Stimulated activated CD4-positive, alpha-beta T cell treated with anti-CD3 and anti-CD28 coated beads, Interleukin-1b, Interleukin-23, amount 100 ng/mL, for 4 hours (primary cell): ENCODE results near the gene C1QL4.
"Not testable (repeated sequence)": the region's sequence is repeated elsewhere in the genome, so short reads cannot be mapped to it uniquely, and the experiment has no call there.

Experiments
- DNase-seq, 2 donors: peaks; one replicate each; pipeline ENCODE4 v3.0.0-alpha.2; 2020; ENCODE audit warnings: low read depth in 2 of 2

The C1QL4 gene

DNA sequence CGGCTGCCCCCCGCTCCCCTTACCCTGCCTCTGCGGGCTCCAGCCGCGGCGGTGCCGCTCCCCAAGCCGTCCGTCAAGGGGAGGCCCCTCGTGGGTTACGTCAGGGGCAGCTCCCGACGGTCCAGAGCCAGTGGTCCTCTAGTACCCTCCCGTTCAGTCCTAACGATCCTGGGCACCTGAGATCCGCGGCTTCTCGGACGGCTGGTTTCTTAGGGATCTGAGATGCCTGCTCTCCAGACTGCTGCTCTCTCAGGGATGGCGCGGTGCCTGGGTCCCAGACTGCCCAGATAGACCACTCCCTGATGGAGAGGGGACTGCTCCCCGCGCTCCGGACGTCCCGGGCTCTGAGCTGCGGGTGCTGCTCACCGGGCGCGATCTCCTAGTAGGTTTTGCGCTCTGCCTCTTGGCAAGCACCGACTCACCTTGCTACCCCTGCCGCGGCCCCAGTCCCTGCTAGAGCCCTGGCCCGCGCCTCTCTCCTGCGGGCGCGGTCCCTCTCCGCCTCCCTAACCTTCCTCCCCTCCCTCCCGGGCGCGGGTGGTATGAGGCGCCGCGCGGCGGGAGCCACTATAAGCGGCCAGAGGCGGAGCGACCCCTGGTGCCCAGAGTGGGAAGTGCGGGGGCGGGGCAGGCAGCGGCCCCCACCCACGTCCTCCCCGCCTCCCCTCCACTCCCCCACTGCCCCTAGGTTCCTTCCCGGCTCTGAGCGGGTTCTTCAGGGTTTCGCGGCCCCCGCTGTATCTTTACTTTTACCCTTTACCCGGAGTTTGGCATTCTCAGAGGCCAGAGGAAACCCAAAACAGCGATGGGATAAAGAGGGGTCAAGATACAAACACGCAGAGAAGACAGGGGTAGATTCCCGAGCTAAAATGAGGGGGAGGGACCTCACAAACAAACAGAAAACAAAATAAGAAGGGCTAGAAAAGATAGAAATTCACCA is at the start of gene C1QL4:
Gene C1QL4, minus strand, starts transcription at position 544 of the 940 bp plus-strand sequence. CDS start 711 bp downstream, outside the sequence.
- DNase-seq, result peak; percentile 86 to 88

DNA sequence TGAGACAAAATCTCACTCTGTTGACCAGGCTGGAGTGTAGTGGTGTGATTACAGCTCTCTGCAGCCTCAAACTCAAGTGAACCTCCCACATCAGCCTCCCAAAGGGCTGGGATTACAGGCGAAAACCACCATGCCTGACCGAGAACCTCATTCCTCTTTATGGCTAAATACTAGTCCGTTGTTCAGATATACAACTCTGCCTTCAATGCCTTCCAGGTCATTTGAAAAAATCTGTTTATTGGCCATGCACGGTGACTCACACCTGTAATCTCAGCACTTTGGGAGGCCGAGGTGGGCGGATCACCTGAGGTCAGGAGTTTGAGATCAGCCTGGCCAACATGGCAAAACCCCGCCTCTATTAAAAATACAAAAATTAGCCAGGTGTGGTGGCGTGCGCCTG is 43.2 kb upstream of the C1QL4 start:
- not testable (repeated sequence) for DNase-seq

- no peak for DNase-seq
Observed at GRCh38 chr12:49377386-49377785, 40.4 kb upstream of the C1QL4 start.

DNA sequence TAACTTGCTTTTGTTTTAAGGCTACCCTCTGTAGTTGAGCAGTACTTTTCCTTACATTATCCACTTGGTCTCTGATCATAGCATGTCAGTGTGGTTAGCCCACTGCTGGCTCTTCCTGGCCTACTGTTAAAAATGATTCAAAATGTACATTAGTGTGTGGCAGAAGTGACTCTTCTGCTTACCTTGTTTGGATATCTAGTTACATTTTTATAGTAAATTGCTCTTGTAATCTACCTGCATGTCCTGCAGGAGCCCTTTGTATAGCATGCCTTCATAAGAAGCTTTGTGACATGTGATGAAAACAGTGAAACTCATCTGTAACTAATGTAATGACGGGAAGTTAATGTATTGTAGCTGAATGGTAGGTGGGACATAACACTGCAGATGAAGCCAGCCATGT is 38.4 kb upstream of the C1QL4 start:
- no peak for DNase-seq

- DNase-seq, result no peak
Observed at GRCh38 chr12:49370539-49370938, 33.6 kb upstream of the C1QL4 start.

DNA sequence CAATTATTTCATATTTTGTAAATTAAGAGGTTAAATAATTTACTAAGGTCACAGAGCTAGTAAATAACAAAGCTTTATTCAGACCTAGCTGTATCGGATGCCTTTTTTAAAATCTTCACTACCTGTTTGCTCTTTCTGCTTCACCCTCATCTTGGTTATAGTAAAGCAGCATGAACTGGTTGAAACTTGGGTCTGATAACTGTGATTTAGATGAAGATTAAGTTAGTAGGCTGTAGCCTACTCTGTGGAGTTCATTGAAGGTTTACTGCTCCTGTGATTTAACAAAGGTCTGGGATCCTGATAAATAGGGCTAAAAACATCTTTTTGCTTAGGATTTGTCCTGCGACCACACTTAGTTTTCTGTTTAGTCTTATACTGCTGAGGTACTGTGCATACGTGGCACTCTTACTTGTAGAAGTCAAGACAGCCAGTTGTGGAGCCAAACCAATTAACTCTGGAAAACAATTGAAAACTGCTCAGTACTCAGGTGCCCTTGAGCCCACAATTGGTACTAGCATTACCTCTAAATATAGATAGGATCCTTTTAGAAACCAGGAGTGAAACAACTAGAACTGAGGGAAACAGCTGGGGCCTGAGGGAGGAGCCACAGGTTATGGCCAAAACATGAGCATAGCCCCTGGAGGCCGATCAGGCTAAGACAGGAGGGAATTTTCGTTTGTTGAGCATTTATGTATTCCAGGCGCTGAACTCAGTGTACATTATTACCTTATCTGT is 32.6 kb upstream of the C1QL4 start:
- DNase-seq, result no peak

- no peak for DNase-seq
Observed at GRCh38 chr12:49368240-49368600, 31.2 kb upstream of the C1QL4 start.

DNA sequence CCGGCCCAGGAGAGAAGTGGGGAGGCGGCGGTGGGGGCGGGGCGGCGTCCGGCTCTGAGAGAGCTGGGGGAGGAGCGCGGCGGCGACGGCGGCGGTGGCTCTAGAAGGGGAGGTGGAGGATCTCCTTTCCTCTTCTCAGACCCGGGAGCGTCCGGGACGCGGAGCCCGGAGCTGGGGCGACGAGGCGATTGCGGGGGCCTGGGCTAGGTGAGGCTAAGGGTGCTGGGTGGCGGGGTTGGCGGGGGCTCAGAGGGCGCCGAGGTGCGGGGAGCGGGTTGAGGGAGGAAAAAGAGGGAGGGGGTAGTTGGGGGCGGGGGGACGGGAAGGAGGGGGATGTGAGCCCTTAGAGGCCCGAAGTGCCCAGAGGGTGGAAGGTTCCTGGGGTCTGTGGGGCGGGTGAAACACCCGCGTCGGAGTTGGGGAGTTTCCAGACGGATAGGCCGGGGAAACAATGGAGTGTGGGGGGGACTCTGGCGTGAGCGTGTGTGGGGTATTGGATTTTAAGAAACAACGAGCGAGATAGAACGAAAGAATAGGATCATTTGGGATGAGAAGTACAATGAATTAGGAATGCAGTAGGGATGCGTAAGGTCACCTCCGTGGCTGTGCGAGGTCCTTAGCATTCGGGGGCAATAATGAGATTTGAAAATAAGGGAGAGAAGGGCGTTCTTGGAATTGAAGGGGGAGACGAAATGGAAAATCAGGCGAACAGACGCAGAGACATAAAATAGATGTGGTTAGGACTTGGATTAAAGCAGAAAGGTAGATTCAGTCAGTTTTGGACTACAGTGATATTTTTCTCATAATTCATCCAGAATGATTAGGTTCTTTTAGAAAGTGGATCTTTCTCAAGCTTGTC is 30.6 kb upstream of the C1QL4 start, which contains the start of gene SPATS2:
Gene SPATS2, plus strand, starts transcription at position 82 of the 859 bp plus-strand sequence. CDS start 93,551 bp downstream, outside the sequence.
- DNase-seq, result peak in 1 of 2 donors; percentile 11

- DNase-seq, result peak; percentile 72 to 85
Observed at GRCh38 chr12:49366652-49367380, 29.8 kb upstream of the C1QL4 start.

GRCh38 chr12:49366096-49366651 is 29.2 kb upstream of the C1QL4 start:
- no peak for DNase-seq

DNA sequence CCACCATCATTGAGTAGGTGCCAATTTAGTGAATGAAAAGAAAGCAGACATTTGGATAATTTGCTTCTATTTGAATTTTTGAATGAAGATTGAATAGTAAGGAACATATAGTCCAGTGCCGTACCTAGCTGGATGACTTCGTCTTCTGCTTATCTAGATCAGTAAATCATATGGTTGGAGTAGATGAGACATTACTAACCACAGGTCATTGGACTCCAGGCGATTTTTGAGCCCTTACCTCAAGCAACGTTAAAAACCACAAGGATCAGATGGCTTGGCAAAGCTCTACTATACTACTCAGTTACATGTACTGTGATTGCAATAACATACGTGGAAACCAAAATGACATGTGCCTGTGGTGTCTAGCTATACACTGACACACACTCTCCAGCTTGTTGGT is 28.6 kb upstream of the C1QL4 start:
- no peak for DNase-seq

DNA sequence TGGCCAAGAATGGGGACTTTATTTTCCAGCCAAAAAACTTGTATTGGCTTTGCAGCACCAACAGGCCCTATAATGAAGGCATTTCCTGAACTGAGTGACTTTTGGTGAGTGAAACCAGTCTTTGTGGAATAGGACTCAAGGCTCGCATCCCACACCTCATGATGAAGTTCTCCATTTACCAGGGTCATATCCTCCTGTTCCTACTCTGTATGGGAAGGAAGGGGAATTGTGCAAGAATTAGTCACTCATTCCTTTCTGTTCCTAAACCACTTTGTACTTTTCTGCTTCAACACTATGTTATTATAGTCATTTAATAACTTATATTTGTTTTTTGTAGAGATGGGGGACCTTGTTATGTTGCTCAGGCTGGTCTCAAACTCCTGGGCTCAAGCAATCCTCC is 28.0 kb upstream of the C1QL4 start:
- DNase-seq, result no peak

GRCh38 chr12:49362077-49362476 is 25.1 kb upstream of the C1QL4 start:
- DNase-seq, result no peak

- no peak for DNase-seq
Observed at GRCh38 chr12:49359671-49360070, 22.7 kb upstream of the C1QL4 start.

DNA sequence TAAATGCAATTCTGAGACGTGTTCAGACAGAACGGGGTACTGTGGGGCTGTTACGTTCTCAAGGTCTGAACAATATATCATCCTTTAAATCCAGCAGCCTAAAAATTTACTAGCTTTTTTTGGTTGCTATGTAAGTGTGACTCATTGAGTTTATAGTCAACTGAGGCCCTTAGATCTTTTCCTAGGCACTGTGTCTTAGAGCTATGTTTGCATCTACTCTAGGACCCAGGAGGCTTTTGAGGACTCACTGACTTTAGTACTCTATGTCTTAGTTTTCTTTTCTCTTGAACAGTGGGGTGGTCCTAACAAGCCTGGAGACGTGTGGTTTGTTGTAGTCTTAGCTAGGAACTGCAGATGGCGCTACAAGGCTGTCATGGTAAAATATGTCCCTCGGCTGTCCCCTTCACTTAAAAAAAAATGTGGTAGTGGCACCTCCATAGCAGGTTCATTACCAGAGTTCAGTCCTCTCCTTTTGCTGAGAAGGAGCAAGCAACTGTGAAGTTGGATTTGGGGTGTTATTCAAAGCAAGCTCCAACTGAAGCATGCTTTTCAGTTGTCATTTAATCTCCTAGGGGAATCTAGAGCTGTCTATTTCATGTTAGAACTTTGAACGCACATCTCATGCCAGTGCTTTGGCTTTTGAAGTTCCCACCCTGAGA is 21.6 kb upstream of the C1QL4 start:
- no peak for DNase-seq

- DNase-seq, result no peak
Observed at GRCh38 chr12:49357103-49357678, 20.2 kb upstream of the C1QL4 start.

GRCh38 chr12:49355913-49356312 is 18.9 kb upstream of the C1QL4 start:
- no peak for DNase-seq

- no peak for DNase-seq
Observed at GRCh38 chr12:49352351-49352750, 15.4 kb upstream of the C1QL4 start.

DNA sequence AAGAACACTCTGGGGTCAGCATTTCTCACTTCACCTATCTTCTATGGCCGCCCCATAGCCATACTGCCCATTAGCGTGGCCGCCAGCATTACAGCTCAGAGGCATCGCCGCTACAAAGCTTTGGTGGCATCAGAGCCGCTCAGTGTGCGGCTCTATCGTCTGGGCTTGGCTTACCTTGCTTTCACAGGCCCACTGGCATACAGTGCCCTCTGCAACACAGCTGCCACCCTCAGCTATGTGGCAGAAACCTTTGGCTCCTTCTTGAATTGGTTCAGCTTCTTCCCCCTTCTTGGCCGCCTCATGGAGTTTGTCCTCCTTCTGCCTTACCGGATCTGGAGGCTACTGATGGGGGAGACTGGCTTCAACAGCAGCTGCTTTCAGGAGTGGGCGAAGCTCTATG is 12.3 kb upstream of the C1QL4 start:
- no peak for DNase-seq

- no peak for DNase-seq
Observed at GRCh38 chr12:49348781-49349180, 11.8 kb upstream of the C1QL4 start.
